ENCODE results near the gene RAI1.

Gene RAI1

GRCh38 chr17:17783116-17783824 is 102.0 kb downstream of the RAI1 start:
- no peaks in the 10 kb centered on the region for H3K9me3 ChIP-seq
- H3K27ac ChIP-seq, result peak overlapping the region; percentile 70 to 82
- H3K4me3 ChIP-seq, result peak overlapping the region; percentile 50 to 58
- peak in 1 of 2 donors; percentile 79 for DNase-seq
- no peaks in the 10 kb centered on the region for H3K27me3 ChIP-seq
- no peaks in the 10 kb centered on the region for H3K36me3 ChIP-seq
- intact Hi-C loops (cut with DNase I; ENCODE audit: low total_unique reads), result loop anchor here (5.0 to 10.0 kb wide), 2 partner anchors 98 to 304 kb away; partner anchors contain the start of genes DRG2 and RAI1
- no peak for TF ChIP-seq CTCF (IDR thresholded peaks at IDR 0.05)
- peaks cover 13 to 62% (median 47%) of the 10 kb centered on the region in 4 donors for H3K4me1 ChIP-seq

GRCh38 chr17:17783825-17784656 is 102.8 kb downstream of the RAI1 start:
- intact Hi-C loops (cut with DNase I; ENCODE audit: low total_unique reads), result loop anchor here (5.0 to 10.0 kb wide), 2 partner anchors 99 to 303 kb away; partner anchors contain the start of genes DRG2 and RAI1
- no peak for TF ChIP-seq CTCF (IDR thresholded peaks at IDR 0.05)
- Histone ChIP-seq H3K4me1 (peaks cover 13 to 54% (median 40%) of the 10 kb centered on the region in 4 donors), H3K27ac (peak overlapping the region; percentile 41 to 70), H3K9me3 (no peaks in the 10 kb centered on the region), H3K36me3 (no peaks in the 10 kb centered on the region), H3K27me3 (no peaks in the 10 kb centered on the region), H3K4me3 (peak overlapping the region; percentile 50 to 58)
- peak in 1 of 2 donors; percentile 45 for DNase-seq

GRCh38 chr17:17784657-17785267 is 103.5 kb downstream of the RAI1 start:
- intact Hi-C loops (cut with DNase I; ENCODE audit: low total_unique reads), result loop anchor here (5.0 to 10.0 kb wide), 2 partner anchors 100 to 303 kb away; partner anchors contain the start of genes DRG2 and RAI1
- Histone ChIP-seq H3K36me3 (no peaks in the 10 kb centered on the region), H3K27me3 (no peaks in the 10 kb centered on the region), H3K4me3 (no peak overlapping the region), H3K27ac (peak overlapping the region in 1 of 2 donors; percentile 41), H3K4me1 (peaks cover 13 to 56% (median 36%) of the 10 kb centered on the region in 4 donors), H3K9me3 (no peaks in the 10 kb centered on the region)
- no peak for DNase-seq
- no peak for TF ChIP-seq CTCF (IDR thresholded peaks at IDR 0.05)

GRCh38 chr17:17785407-17785806 is 104.1 kb downstream of the RAI1 start:
- no peaks in the 10 kb centered on the region for H3K36me3 ChIP-seq
- intact Hi-C loops (cut with DNase I; ENCODE audit: low total_unique reads), result loop anchor here (10.0 kb wide), 1 partner anchor 101 kb away; the partner anchor contains the start of gene RAI1
- H3K4me1 ChIP-seq, result peaks cover 13 to 61% (median 36%) of the 10 kb centered on the region in 4 donors
- no peak overlapping the region for H3K27ac ChIP-seq
- TF ChIP-seq CTCF (IDR thresholded peaks at IDR 0.05), result no peak
- H3K4me3 ChIP-seq, result no peak overlapping the region
- no peak for DNase-seq
- H3K9me3 ChIP-seq, result no peaks in the 10 kb centered on the region
- no peaks in the 10 kb centered on the region for H3K27me3 ChIP-seq

GRCh38 chr17:17786998-17787397 is 105.7 kb downstream of the RAI1 start:
- Histone ChIP-seq H3K4me3 (no peak overlapping the region), H3K27me3 (no peaks in the 10 kb centered on the region), H3K27ac (no peak overlapping the region), H3K4me1 (peaks cover 7 to 54% (median 22%) of the 10 kb centered on the region in 4 donors), H3K36me3 (no peaks in the 10 kb centered on the region), H3K9me3 (no peaks in the 10 kb centered on the region)
- no peak for DNase-seq
- no peak for TF ChIP-seq CTCF (IDR thresholded peaks at IDR 0.05)
- intact Hi-C loops (cut with DNase I; ENCODE audit: low total_unique reads), result loop anchor here (10.0 kb wide), 1 partner anchor 102 kb away; the partner anchor contains the start of gene RAI1

Data from tibial artery (tissue), 4 donors.